ENCODE data around the gene L3MBTL4.

The L3MBTL4 gene

GRCh38 chr18:5961828-5962150, 452.9 kb downstream of the L3MBTL4 start:
- no peak for DNase-seq (ENCODE audit: low spot score)

- DNase-seq (ENCODE audit: low spot score) = peak; percentile 17
Measured at GRCh38 chr18:5961097-5961827, 453.4 kb downstream of the L3MBTL4 start.

GRCh38 chr18:5958822-5959221, 455.9 kb downstream of the L3MBTL4 start:
- no peak for DNase-seq (ENCODE audit: low spot score)

DNA sequence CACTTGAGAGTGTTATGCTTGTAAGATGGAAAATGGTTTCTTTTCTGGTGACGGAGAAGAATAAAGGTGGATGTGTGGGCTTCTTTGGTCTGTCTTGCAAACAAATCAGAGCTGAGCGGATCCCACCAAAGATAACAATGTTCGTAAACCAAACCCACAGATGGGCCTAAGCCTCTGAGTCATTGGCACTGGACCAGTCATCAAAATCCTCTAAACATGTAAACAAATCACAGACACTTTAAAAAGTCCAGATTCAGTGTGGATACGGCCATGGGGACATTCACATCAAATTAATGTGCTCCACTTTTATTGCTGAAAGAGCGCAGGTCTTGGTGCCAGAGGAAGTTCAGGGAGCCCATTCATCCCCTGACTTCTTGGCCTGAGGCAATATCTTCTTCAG, 458.9 kb downstream of the L3MBTL4 start:
- DNase-seq (ENCODE audit: low spot score) = no peak

DNA sequence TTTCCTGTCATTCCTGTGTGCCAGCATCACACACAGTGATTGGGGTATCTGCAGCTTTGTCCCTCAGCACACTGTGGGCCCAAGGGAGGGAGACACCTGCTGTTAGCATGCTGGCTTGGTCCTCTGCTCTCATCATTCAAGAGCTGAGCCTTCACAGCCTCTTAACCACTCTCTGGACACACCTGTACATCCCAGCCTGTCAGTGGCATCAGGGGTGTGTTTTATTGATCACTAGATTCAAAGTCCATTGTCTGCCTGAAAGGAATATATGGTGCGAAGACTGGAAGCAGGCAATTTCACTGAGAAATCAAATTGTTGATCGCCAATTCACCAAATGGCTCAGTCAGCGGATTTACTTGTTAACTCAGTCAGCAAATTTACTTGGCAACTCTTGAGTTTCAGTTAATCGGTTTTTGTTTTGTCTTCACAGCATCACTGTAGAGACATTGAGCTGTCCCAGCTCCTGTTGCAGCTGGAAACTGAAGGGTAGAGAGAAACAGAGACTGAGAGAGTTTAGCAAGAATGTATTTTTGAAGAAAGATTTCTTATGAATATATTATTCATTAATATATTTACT, 463.1 kb downstream of the L3MBTL4 start:
- DNase-seq (ENCODE audit: low spot score) = no peak

DNA sequence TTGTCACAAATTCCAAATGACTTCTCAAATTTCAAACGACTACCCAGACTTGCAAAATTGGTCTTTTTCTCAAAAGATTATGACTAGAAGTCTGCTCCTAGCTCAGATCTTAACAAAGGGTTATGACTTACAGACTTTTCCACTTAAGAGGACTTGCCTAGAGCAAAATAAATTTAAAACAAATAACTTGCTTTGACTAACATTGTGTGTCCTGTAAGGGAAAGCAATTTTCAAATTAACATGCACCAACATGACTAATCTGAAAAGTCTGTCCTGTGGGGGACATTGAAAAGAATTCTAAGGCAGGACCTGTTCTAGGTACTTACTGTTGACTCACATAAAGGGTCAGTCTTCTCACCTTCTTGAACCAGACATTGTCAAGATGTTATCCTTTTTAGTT, 465.9 kb downstream of the L3MBTL4 start:
- no peak for DNase-seq (ENCODE audit: low spot score)

GRCh38 chr18:5948237-5948636, 466.5 kb downstream of the L3MBTL4 start:
- no peak for DNase-seq (ENCODE audit: low spot score)

DNA sequence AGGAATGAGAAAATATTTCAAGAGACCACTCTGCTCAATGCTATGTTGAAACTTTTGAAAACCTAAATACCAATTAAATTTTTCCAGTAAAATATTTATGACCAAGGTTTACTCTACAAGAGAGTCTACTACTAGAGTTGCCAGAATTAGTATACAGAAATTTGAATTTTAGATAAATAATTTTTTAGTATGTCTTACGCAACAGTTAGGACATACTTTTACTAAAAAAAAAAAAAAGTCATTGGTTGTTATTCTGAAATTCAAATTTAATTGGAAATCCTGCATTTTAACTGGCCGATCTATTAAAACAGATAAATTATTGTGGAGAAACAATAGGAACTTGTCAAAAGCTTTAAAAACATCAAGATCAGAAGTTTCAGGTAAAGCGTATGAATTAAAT, 470.3 kb downstream of the L3MBTL4 start:
- DNase-seq (ENCODE audit: low spot score) = no peak

DNA sequence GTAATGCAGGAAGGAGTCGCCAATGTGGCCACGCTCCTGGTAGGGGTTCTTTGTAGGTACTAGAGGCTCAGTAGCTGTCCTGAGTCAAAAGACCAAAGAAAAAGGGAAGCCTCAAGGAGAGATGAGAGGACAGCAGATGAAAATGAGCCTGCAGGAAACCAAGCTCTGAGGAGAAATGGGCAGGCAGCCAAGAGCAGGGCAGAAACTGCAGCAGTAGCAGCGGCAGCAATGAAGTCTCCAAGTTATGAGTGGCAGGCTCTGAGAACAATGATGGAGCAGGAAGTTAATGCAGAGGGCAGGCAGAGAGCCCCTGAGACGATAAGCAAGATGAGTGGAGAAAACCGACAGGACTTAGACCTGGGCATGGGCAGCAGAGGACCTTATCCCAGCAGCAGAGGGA, 471.2 kb downstream of the L3MBTL4 start:
- peak; percentile 32 for DNase-seq (ENCODE audit: low spot score)

GRCh38 chr18:5942591-5942990, 472.1 kb downstream of the L3MBTL4 start:
- DNase-seq (ENCODE audit: low spot score) = no peak

- no peak for DNase-seq (ENCODE audit: low spot score)
Measured at GRCh38 chr18:5941890-5942289, 472.8 kb downstream of the L3MBTL4 start.

GRCh38 chr18:5939801-5940667, 474.7 kb downstream of the L3MBTL4 start:
- no peak for DNase-seq (ENCODE audit: low spot score)

DNA sequence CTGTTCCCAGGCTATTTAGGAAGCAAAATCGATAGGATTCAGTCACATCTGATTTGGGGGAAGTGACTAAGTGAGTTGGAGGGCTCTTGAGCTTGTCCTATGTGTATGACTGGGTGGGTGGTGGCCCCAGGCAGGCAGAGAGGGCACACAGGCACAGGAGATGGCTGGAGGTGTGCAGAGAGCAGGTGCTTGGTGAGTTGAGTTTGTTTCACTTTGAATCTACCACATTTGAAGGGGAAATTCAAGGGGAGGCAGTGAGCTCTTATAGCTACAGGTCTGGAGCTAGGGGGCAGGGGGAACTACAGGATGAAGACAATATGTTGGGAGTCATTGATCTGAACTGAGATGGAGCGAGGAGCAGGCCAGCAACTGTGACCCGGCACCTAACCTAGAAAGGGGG, 476.9 kb downstream of the L3MBTL4 start:
- no peak for DNase-seq (ENCODE audit: low spot score)

GRCh38 chr18:5937121-5937520, 477.6 kb downstream of the L3MBTL4 start:
- no peak for DNase-seq (ENCODE audit: low spot score)

GRCh38 chr18:5930789-5931188, 483.9 kb downstream of the L3MBTL4 start:
- no peak for DNase-seq (ENCODE audit: low spot score)

- DNase-seq (ENCODE audit: low spot score) = no peak
Measured at GRCh38 chr18:5918205-5918858, 496.4 kb downstream of the L3MBTL4 start.

DNA sequence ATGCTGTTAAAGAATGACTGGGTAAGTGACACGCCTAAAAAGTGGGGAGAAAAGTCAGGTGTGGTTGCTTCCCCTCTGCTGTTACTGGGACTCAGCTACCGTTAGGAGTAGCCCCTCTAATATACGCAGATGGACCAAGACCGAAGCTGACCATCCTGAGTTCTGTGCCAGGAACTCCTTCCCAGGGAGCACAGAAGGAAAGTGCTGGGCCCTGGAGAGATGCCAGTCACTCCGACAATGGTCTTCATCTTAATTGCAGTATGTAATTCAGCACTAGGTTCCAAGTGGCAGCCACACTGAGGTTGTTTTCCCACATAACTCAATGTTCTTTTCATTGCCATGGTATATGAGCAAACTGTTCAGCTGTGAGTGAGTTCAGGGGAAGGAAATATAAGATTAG, 499.8 kb downstream of the L3MBTL4 start:
- peak; percentile 53 for DNase-seq (ENCODE audit: low spot score)

DNA sequence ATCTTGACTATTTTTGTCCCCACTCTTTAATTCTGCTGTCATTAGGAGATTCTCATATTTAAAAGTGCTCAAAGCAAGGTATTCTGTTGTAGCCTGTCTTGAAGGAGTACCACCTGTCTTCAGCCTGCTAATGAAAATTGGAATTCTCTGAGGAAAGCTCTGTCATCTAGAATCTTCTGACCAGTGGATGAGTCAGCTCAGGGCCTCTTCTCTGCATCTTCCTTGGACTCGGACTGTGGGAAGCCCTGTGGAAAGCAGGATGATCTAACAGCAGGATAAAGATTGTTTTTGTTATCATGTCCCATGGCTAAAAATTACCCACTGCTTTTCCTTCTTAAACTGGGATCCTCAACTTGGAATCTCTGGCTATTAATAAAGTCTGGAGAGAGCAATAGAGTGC, 500.7 kb downstream of the L3MBTL4 start:
- no peak for DNase-seq (ENCODE audit: low spot score)

DNA sequence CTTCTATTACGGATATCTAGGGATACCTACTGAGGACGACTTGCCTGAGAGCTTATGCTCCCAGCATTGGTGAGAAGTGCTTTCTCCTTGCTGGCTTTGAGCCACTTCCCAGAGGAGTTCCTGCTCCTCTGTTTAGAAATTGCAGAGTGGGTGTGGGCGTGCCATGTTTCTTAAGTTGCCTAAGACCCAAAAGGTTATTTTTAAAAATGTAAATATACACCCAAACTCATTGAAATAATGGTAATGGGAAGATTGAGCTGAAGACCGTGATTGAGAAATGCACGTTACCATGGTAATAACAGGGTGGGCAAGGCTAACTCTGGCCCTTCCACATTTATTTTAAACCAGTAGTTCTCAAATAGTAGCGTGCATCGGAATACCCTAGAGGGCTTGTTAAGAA, 502.1 kb downstream of the L3MBTL4 start:
- no peak for DNase-seq (ENCODE audit: low spot score)

- no peak for DNase-seq (ENCODE audit: low spot score)
Measured at GRCh38 chr18:5909125-5909524, 505.6 kb downstream of the L3MBTL4 start.
